ENCODE data around the gene FNTB.

FNTB gene

GRCh38 chr14:64943556-64943955 lies 43.1 kb upstream of the FNTB start:
- no peak overlapping the region for H2AFZ ChIP-seq (ENCODE audit: low read length)
- no peaks in the 10 kb centered on the region for H3K9me3 ChIP-seq (replicated peaks in 1 of 2; ENCODE audit: control insufficient read depth in 2 of 2, insufficient read depth in 1 of 2, low read depth in 1 of 2, low read length in 2 of 2)
- H3K4me3 ChIP-seq (ENCODE audit: low read length in 2 of 2): no peak overlapping the region
- no peak overlapping the region for H3K18ac ChIP-seq (ENCODE audit: low read length)
- no peak overlapping the region for H3K9ac ChIP-seq (ENCODE audit: low read depth, low read length, poor library complexity)
- H2BK120ac ChIP-seq (ENCODE audit: low read depth, low read length): no peak overlapping the region
- no peak overlapping the region for H3K4ac ChIP-seq (ENCODE audit: low read length)
- no peaks in the 10 kb centered on the region for H3K79me1 ChIP-seq (ENCODE audit: low read depth, low read length)
- no peak overlapping the region for H3K27ac ChIP-seq (replicated peaks; ENCODE audit: low read length)
- H2BK5ac ChIP-seq (ENCODE audit: low read length): no peak overlapping the region
- H3K23ac ChIP-seq (ENCODE audit: low read depth, low read length, poor library complexity): no peak overlapping the region
- no peak overlapping the region for H2BK15ac ChIP-seq (ENCODE audit: low read length)
- H2AK5ac ChIP-seq (ENCODE audit: low read depth, low read length): no peak overlapping the region
- H3K36me3 ChIP-seq (replicated peaks in 1 of 2; ENCODE audit: control insufficient read depth in 2 of 2, insufficient read depth in 2 of 2, low read length in 2 of 2): peaks cover 5 to 55% of the 10 kb centered on the region in 2 donors
- no peak for DNase-seq (ENCODE audit: low spot score)
- H4K91ac ChIP-seq (ENCODE audit: low read depth, low read length, poor library complexity): no peak overlapping the region
- H3K27me3 ChIP-seq (ENCODE audit: control insufficient read depth in 3 of 3, insufficient read depth in 3 of 3, low read depth in 1 of 3, low read length in 3 of 3): no peaks in the 10 kb centered on the region
- H3K4me2 ChIP-seq (ENCODE audit: insufficient read depth, low read length, poor library complexity, severe bottlenecking): no peak overlapping the region
- no peak overlapping the region for H4K8ac ChIP-seq (ENCODE audit: low read depth, low read length)
- no CpG with 5 or more reads among the region's 6 CpGs for WGBS, 2 donors (ENCODE audit: extremely low coverage in 2 of 2, insufficient read length in 2 of 2, insufficient replicate concordance in 1 of 2)
- H2BK12ac ChIP-seq (ENCODE audit: low read length): no peak overlapping the region
- no peak overlapping the region for H3K14ac ChIP-seq (ENCODE audit: low read length)
- H3K4me1 ChIP-seq (ENCODE audit: control insufficient read depth in 2 of 2, insufficient read depth in 1 of 2, low read depth in 1 of 2, low read length in 2 of 2): peaks cover 0 to 1% of the 10 kb centered on the region in 2 donors

GRCh38 chr14:64944041-64944440 lies 42.7 kb upstream of the FNTB start:
- H4K8ac ChIP-seq (ENCODE audit: low read depth, low read length): no peak overlapping the region
- no peak for DNase-seq (ENCODE audit: low spot score)

GRCh38 chr14:64944861-64945260 lies 41.8 kb upstream of the FNTB start:
- no peak overlapping the region for H3K4ac ChIP-seq (ENCODE audit: low read length)
- no peaks in the 10 kb centered on the region for H3K79me1 ChIP-seq (ENCODE audit: low read depth, low read length)
- WGBS, 2 donors (ENCODE audit: extremely low coverage in 2 of 2, insufficient read length in 2 of 2, insufficient replicate concordance in 1 of 2): no CpG with 5 or more reads among the region's 4 CpGs
- no peaks in the 10 kb centered on the region for H3K9me3 ChIP-seq (replicated peaks in 1 of 2; ENCODE audit: control insufficient read depth in 2 of 2, insufficient read depth in 1 of 2, low read depth in 1 of 2, low read length in 2 of 2)
- H2BK5ac ChIP-seq (ENCODE audit: low read length): no peak overlapping the region
- no peak for DNase-seq (ENCODE audit: low spot score)
- H3K27ac ChIP-seq (replicated peaks; ENCODE audit: low read length): no peak overlapping the region
- no peak overlapping the region for H2BK15ac ChIP-seq (ENCODE audit: low read length)
- H2AFZ ChIP-seq (ENCODE audit: low read length): no peak overlapping the region
- no peak overlapping the region for H3K4me2 ChIP-seq (ENCODE audit: insufficient read depth, low read length, poor library complexity, severe bottlenecking)
- no peak overlapping the region for H2BK120ac ChIP-seq (ENCODE audit: low read depth, low read length)
- no peak overlapping the region for H4K8ac ChIP-seq (ENCODE audit: low read depth, low read length)
- no peaks in the 10 kb centered on the region for H3K27me3 ChIP-seq (ENCODE audit: control insufficient read depth in 3 of 3, insufficient read depth in 3 of 3, low read depth in 1 of 3, low read length in 3 of 3)
- peaks cover 5 to 64% of the 10 kb centered on the region in 2 donors for H3K36me3 ChIP-seq (replicated peaks in 1 of 2; ENCODE audit: control insufficient read depth in 2 of 2, insufficient read depth in 2 of 2, low read length in 2 of 2)
- no peak overlapping the region for H4K91ac ChIP-seq (ENCODE audit: low read depth, low read length, poor library complexity)
- H3K14ac ChIP-seq (ENCODE audit: low read length): no peak overlapping the region
- H3K23ac ChIP-seq (ENCODE audit: low read depth, low read length, poor library complexity): no peak overlapping the region
- H3K9ac ChIP-seq (ENCODE audit: low read depth, low read length, poor library complexity): no peak overlapping the region
- H3K4me3 ChIP-seq (ENCODE audit: low read length in 2 of 2): no peak overlapping the region
- no peak overlapping the region for H3K18ac ChIP-seq (ENCODE audit: low read length)
- no peak overlapping the region for H2BK12ac ChIP-seq (ENCODE audit: low read length)
- no peak overlapping the region for H2AK5ac ChIP-seq (ENCODE audit: low read depth, low read length)
- no peaks in the 10 kb centered on the region for H3K4me1 ChIP-seq (ENCODE audit: control insufficient read depth in 2 of 2, insufficient read depth in 1 of 2, low read depth in 1 of 2, low read length in 2 of 2)

More at GRCh38 chr14:64944041-64944440, 42.7 kb upstream of the FNTB start:
- H2BK15ac ChIP-seq (ENCODE audit: low read length): no peak overlapping the region
- no peaks in the 10 kb centered on the region for H3K4me1 ChIP-seq (ENCODE audit: control insufficient read depth in 2 of 2, insufficient read depth in 1 of 2, low read depth in 1 of 2, low read length in 2 of 2)
- no peak overlapping the region for H2AK5ac ChIP-seq (ENCODE audit: low read depth, low read length)
- no peak overlapping the region for H3K23ac ChIP-seq (ENCODE audit: low read depth, low read length, poor library complexity)
- H3K79me1 ChIP-seq (ENCODE audit: low read depth, low read length): no peaks in the 10 kb centered on the region
- peaks cover 5 to 60% of the 10 kb centered on the region in 2 donors for H3K36me3 ChIP-seq (replicated peaks in 1 of 2; ENCODE audit: control insufficient read depth in 2 of 2, insufficient read depth in 2 of 2, low read length in 2 of 2)
- no peak overlapping the region for H2AFZ ChIP-seq (ENCODE audit: low read length)
- no peak overlapping the region for H2BK120ac ChIP-seq (ENCODE audit: low read depth, low read length)
- H3K27me3 ChIP-seq (ENCODE audit: control insufficient read depth in 3 of 3, insufficient read depth in 3 of 3, low read depth in 1 of 3, low read length in 3 of 3): no peaks in the 10 kb centered on the region
- no peak overlapping the region for H3K14ac ChIP-seq (ENCODE audit: low read length)
- no peak overlapping the region for H2BK12ac ChIP-seq (ENCODE audit: low read length)
- H3K9ac ChIP-seq (ENCODE audit: low read depth, low read length, poor library complexity): no peak overlapping the region
- no peak overlapping the region for H3K18ac ChIP-seq (ENCODE audit: low read length)
- H3K4me2 ChIP-seq (ENCODE audit: insufficient read depth, low read length, poor library complexity, severe bottlenecking): no peak overlapping the region
- H3K9me3 ChIP-seq (replicated peaks in 1 of 2; ENCODE audit: control insufficient read depth in 2 of 2, insufficient read depth in 1 of 2, low read depth in 1 of 2, low read length in 2 of 2): no peaks in the 10 kb centered on the region
- no peak overlapping the region for H3K4ac ChIP-seq (ENCODE audit: low read length)
- no CpG with 5 or more reads among the region's 2 CpGs for WGBS, 2 donors (ENCODE audit: extremely low coverage in 2 of 2, insufficient read length in 2 of 2, insufficient replicate concordance in 1 of 2)
- H2BK5ac ChIP-seq (ENCODE audit: low read length): no peak overlapping the region
- H4K91ac ChIP-seq (ENCODE audit: low read depth, low read length, poor library complexity): no peak overlapping the region
- no peak overlapping the region for H3K4me3 ChIP-seq (ENCODE audit: low read length in 2 of 2)
- H3K27ac ChIP-seq (replicated peaks; ENCODE audit: low read length): no peak overlapping the region

GRCh38 chr14:64945431-64946178 lies 41.1 kb upstream of the FNTB start:
- Histone ChIP-seq H3K9ac (ENCODE audit: low read depth, low read length, poor library complexity) (no peak overlapping the region), H4K91ac (ENCODE audit: low read depth, low read length, poor library complexity) (no peak overlapping the region), H3K18ac (ENCODE audit: low read length) (no peak overlapping the region), H2AFZ (ENCODE audit: low read length) (no peak overlapping the region), H2AK5ac (ENCODE audit: low read depth, low read length) (no peak overlapping the region), H3K4ac (ENCODE audit: low read length) (no peak overlapping the region), H4K8ac (ENCODE audit: low read depth, low read length) (no peak overlapping the region), H2BK12ac (ENCODE audit: low read length) (no peak overlapping the region), H3K27ac (replicated peaks; ENCODE audit: low read length) (no peak overlapping the region), H3K4me2 (ENCODE audit: insufficient read depth, low read length, poor library complexity, severe bottlenecking) (no peak overlapping the region), H2BK5ac (ENCODE audit: low read length) (peak overlapping the region; percentile 43), H3K9me3 (replicated peaks in 1 of 2; ENCODE audit: control insufficient read depth in 2 of 2, insufficient read depth in 1 of 2, low read depth in 1 of 2, low read length in 2 of 2) (no peaks in the 10 kb centered on the region), H3K4me3 (ENCODE audit: low read length in 2 of 2) (no peak overlapping the region), H2BK120ac (ENCODE audit: low read depth, low read length) (no peak overlapping the region), H3K23ac (ENCODE audit: low read depth, low read length, poor library complexity) (no peak overlapping the region), H3K79me1 (ENCODE audit: low read depth, low read length) (no peaks in the 10 kb centered on the region), H3K27me3 (ENCODE audit: control insufficient read depth in 3 of 3, insufficient read depth in 3 of 3, low read depth in 1 of 3, low read length in 3 of 3) (no peaks in the 10 kb centered on the region), H3K14ac (ENCODE audit: low read length) (no peak overlapping the region), H2BK15ac (ENCODE audit: low read length) (no peak overlapping the region), H3K4me1 (ENCODE audit: control insufficient read depth in 2 of 2, insufficient read depth in 1 of 2, low read depth in 1 of 2, low read length in 2 of 2) (no peaks in the 10 kb centered on the region), H3K36me3 (replicated peaks in 1 of 2; ENCODE audit: control insufficient read depth in 2 of 2, insufficient read depth in 2 of 2, low read length in 2 of 2) (peaks cover 4 to 65% of the 10 kb centered on the region in 2 donors)
- WGBS, 2 donors (ENCODE audit: extremely low coverage in 2 of 2, insufficient read length in 2 of 2, insufficient replicate concordance in 1 of 2): no CpG with 5 or more reads among the region's 12 CpGs
- no peak for DNase-seq (ENCODE audit: low spot score)
